CD4-positive, alpha-beta T cell (primary cell): ENCODE results near the gene BAX. TPM values are rescaled to one million over a fixed set of nuclear protein-coding genes. Genes with fewer than 3 reads are reported as not detected.

Source experiments
- ATAC-seq: fragments of 200-7000 bp; cut with Tn5 transposase; one replicate; pipeline ENCODE4 v1.10.0; 2022; ENCODE audit warnings: mild to moderate bottlenecking; ENCODE audit not compliant: poor library complexity
- CTCF ChIA-PET: fragments of 350-600 bp; sonication (Branson Sonifier 250); formaldehyde crosslinking; loops from one replicate; lab custom pipeline; 2021; ENCODE audit warnings: antibody characterized with exemption, inconsistent platforms; lab: Charles Lee
- POLR2A ChIA-PET: fragments of 350-600 bp; sonication (Branson Sonifier 250); formaldehyde crosslinking; loops from one replicate; lab custom pipeline; 2021; ENCODE audit warnings: antibody characterized with exemption, inconsistent platforms; lab: Charles Lee
- DNase-seq, 14 experiments: peaks; one replicate each; pipeline ENCODE4 v3.0.0-alpha.2; 2013 to 2020; ENCODE audit warnings: mixed read lengths in 2 of 14
- H3K27ac ChIP-seq, 2 donors: one replicate each; pipeline versions ENCODE4 v1.5.1 to v1.7.0; 2013; ENCODE audit warnings: low read length in 2 of 2, low read depth in 1 of 2, mild to moderate bottlenecking in 1 of 2
- H3K27me3 ChIP-seq, 2 experiments: 1 replicate in 1 of 2; 2 replicates in 1 of 2; pipeline versions ENCODE4 v1.6.1 to v1.7.0; 2013; ENCODE audit warnings: low read length in 2 of 2, control low read depth in 1 of 2, mild to moderate bottlenecking in 1 of 2, moderate library complexity in 1 of 2; ENCODE audit not compliant: insufficient read depth in 2 of 2, control insufficient read depth in 1 of 2
- H3K36me3 ChIP-seq: one replicate; pipeline ENCODE4 v1.6.1; 2013; ENCODE audit warnings: low read length, control low read depth; ENCODE audit not compliant: insufficient read depth
- H3K4me1 ChIP-seq: one replicate; pipeline ENCODE4 v1.6.1; 2013; ENCODE audit warnings: low read length, control low read depth; ENCODE audit not compliant: insufficient read depth
- H3K4me3 ChIP-seq: one replicate; pipeline ENCODE4 v1.5.1; 2013; ENCODE audit warnings: mild to moderate bottlenecking, low read length, moderate library complexity
- H3K9me3 ChIP-seq, 2 experiments: 1 replicate in 1 of 2; 2 replicates in 1 of 2; pipeline versions ENCODE4 v1.6.1 to v1.7.0; 2013; ENCODE audit warnings: low read length in 2 of 2, mild to moderate bottlenecking in 2 of 2, control low read depth in 1 of 2, moderate library complexity in 1 of 2; ENCODE audit not compliant: control insufficient read depth in 1 of 2, insufficient read depth in 1 of 2
- H3K27ac Mint-ChIP-seq: one replicate; pipeline ENCODE4 v1.8.0; 2020; ENCODE audit warnings: mixed read lengths
- H3K27me3 Mint-ChIP-seq: one replicate; pipeline ENCODE4 v1.8.0; 2021; ENCODE audit warnings: mixed read lengths
- H3K36me3 Mint-ChIP-seq: one replicate; pipeline ENCODE4 v1.8.0; 2021; ENCODE audit warnings: low read depth, mixed read lengths
- H3K4me1 Mint-ChIP-seq: one replicate; pipeline ENCODE4 v1.8.0; 2021; ENCODE audit warnings: low read depth, mixed read lengths
- H3K4me3 Mint-ChIP-seq: one replicate; pipeline ENCODE4 v1.8.0; 2020; ENCODE audit warnings: mild to moderate bottlenecking, mixed read lengths
- H3K9me3 Mint-ChIP-seq: one replicate; pipeline ENCODE4 v1.8.0; 2020; ENCODE audit warnings: mixed read lengths
- intact Hi-C, 2 experiments: fragments of 100-400 bp; cut with DNase I in 1 of 2; cut with micrococcal nuclease in 1 of 2; formaldehyde crosslinking; loops; one replicate each; pipeline versions ENCODE4 v1.15.1 to v1.9.0; 2023 to 2025; cut with DNase I, micrococcal nuclease
- total RNA-seq, 174 experiments: library from RNA in 2 of 174; stranded (reverse) in 2 of 174; gene quantifications; one replicate each; pipeline ENCODE4 v1.2.3 and lab custom pipeline; 2021 to 2026
- TF ChIP-seq, protein P1 (sequence below): fragments of 200-600 bp; IDR thresholded peaks from one replicate; pipeline ENCODE4 v1.8.0; 2022; ENCODE audit warnings: antibody characterized with exemption, mild to moderate bottlenecking

Gene BAX
- total RNA-seq, 2 experiments from 2014 or later: 52.9 to 60.4 TPM

DNA sequence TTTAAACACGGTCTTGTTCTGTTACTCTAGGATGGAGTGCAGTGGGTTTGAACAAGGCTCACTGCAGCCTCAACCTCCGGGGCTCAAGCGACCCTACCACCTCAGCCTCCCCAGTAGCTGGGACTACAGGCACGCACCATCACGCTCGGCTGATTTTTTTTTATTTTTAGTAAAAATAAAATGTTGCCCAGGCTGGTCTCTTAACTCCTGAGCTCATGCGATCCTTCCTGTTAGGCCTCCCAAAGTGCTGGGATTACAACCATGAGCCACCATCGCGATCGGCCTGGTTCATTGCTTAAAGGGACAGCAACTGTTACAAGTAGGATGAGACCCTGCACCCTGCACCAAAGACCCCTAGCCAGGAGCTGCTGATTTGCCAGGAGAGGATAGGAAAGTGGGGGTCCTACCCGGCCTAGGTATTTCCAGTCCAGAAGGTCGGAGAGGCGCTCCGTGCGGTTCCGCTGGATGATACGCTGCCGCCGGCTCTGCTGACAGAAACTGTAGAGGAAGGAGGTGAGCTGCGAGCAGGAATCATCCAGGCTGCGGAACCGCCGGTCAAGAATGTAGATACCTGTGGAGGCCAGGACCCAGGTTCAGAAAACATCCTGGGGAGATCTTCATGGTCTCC is 15.6 kb downstream of the BAX start:
- intact Hi-C loops: loop anchor here (2.0 to 5.0 kb wide), 4 partner anchors 38 to 175 kb away; partner anchors contain the start of genes DHDH (in 1 of the 2) and PPP1R15A (in 1 of the 2)

DNA sequence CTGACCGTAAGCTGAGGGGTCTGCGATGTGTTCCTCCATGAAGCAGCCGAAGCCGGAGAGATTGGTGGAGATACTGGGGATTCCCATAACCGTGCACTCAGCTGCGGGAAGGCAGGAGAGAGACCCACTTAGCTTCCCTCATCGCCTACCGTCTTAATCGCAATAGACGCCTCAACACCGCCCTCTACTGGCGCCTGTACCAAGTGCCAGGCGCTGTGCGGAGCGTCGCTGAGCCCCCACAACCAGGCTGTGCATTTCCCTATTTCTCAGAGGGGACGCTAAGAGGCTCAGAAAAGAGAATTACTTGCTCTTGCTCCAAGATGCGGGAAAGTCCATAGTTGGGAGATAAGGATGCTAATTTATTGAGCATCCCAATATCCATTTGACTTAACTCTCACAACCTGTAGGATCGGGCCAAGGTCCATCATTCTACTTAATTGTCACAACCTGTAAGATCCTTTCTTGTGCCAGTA is 16.3 kb downstream of the BAX start:
- intact Hi-C loops: loop anchor here (1.0 to 5.0 kb wide), 5 partner anchors 39 to 183 kb away; partner anchors contain the start of genes DHDH (in 1 of the 2) and PPP1R15A (in 1 of the 2)
- ChIA-PET CTCF (interaction anchor here (0.5 to 2.6 kb wide), 28 partner anchors 8 to 337 kb away, joined by 3 to 31 read pairs (median 4); partner anchors contain the start of genes DHDH, GYS1, HSD17B14 and NUCB1), POLR2A (interaction anchor here (0.7 to 1.4 kb wide), 7 partner anchors 9 to 176 kb away, joined by 3 to 9 read pairs (median 5); partner anchors contain the start of genes GYS1 and RUVBL2)
- ATAC-seq: peak; percentile 95
- no peaks in the 10 kb centered on the region for H3K27me3 ChIP-seq
- TF ChIP-seq, protein P1, sequence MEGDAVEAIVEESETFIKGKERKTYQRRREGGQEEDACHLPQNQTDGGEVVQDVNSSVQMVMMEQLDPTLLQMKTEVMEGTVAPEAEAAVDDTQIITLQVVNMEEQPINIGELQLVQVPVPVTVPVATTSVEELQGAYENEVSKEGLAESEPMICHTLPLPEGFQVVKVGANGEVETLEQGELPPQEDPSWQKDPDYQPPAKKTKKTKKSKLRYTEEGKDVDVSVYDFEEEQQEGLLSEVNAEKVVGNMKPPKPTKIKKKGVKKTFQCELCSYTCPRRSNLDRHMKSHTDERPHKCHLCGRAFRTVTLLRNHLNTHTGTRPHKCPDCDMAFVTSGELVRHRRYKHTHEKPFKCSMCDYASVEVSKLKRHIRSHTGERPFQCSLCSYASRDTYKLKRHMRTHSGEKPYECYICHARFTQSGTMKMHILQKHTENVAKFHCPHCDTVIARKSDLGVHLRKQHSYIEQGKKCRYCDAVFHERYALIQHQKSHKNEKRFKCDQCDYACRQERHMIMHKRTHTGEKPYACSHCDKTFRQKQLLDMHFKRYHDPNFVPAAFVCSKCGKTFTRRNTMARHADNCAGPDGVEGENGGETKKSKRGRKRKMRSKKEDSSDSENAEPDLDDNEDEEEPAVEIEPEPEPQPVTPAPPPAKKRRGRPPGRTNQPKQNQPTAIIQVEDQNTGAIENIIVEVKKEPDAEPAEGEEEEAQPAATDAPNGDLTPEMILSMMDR: peak; percentile 95
- peaks cover 12% of the 10 kb centered on the region for H3K4me1 Mint-ChIP-seq
- peaks cover 18% of the 10 kb centered on the region for H3K4me1 ChIP-seq
- H3K9me3 ChIP-seq: peaks cover 0 to 3% of the 10 kb centered on the region in 2 experiments
- no peak overlapping the region for H3K4me3 ChIP-seq
- DNase-seq: peak; percentile 68 to 92 (median 79)
- H3K27me3 Mint-ChIP-seq: no peaks in the 10 kb centered on the region
- no peaks in the 10 kb centered on the region for H3K9me3 Mint-ChIP-seq
- H3K36me3 ChIP-seq: peaks cover 60% of the 10 kb centered on the region
- H3K36me3 Mint-ChIP-seq: peaks cover 58% of the 10 kb centered on the region
- H3K27ac Mint-ChIP-seq: peak overlapping the region; percentile 16
- H3K27ac ChIP-seq: no peak overlapping the region
- H3K4me3 Mint-ChIP-seq: peak overlapping the region; percentile 21

More for the DNA sequence above, 15.6 kb downstream of the BAX start:
- no peak overlapping the region for H3K4me3 Mint-ChIP-seq
- TF ChIP-seq, protein P1: no peak
- POLR2A ChIA-PET: interaction anchor here (0.7 to 1.4 kb wide), 7 partner anchors 8 to 175 kb away, joined by 3 to 9 read pairs (median 5); partner anchors contain the start of genes GYS1 and RUVBL2
- no peaks in the 10 kb centered on the region for H3K27me3 Mint-ChIP-seq
- peaks cover 0 to under 1% of the 10 kb centered on the region in 2 experiments for H3K27me3 ChIP-seq
- H3K4me1 ChIP-seq: peaks cover 21% of the 10 kb centered on the region
- no peak for DNase-seq
- CTCF ChIA-PET: interaction anchor here (0.5 to 2.6 kb wide), 28 partner anchors 8 to 336 kb away, joined by 3 to 31 read pairs (median 4); partner anchors contain the start of genes DHDH, GYS1, HSD17B14 and NUCB1
- no peaks in the 10 kb centered on the region for H3K9me3 Mint-ChIP-seq
- no peak overlapping the region for H3K27ac Mint-ChIP-seq
- peaks cover 19% of the 10 kb centered on the region for H3K4me1 Mint-ChIP-seq
- no peak for ATAC-seq
- no peak overlapping the region for H3K27ac ChIP-seq
- H3K36me3 ChIP-seq: peaks cover 60% of the 10 kb centered on the region
- H3K9me3 ChIP-seq: peaks cover 0 to 3% of the 10 kb centered on the region in 2 experiments
- H3K36me3 Mint-ChIP-seq: peaks cover 63% of the 10 kb centered on the region
- no peak overlapping the region for H3K4me3 ChIP-seq

DNA sequence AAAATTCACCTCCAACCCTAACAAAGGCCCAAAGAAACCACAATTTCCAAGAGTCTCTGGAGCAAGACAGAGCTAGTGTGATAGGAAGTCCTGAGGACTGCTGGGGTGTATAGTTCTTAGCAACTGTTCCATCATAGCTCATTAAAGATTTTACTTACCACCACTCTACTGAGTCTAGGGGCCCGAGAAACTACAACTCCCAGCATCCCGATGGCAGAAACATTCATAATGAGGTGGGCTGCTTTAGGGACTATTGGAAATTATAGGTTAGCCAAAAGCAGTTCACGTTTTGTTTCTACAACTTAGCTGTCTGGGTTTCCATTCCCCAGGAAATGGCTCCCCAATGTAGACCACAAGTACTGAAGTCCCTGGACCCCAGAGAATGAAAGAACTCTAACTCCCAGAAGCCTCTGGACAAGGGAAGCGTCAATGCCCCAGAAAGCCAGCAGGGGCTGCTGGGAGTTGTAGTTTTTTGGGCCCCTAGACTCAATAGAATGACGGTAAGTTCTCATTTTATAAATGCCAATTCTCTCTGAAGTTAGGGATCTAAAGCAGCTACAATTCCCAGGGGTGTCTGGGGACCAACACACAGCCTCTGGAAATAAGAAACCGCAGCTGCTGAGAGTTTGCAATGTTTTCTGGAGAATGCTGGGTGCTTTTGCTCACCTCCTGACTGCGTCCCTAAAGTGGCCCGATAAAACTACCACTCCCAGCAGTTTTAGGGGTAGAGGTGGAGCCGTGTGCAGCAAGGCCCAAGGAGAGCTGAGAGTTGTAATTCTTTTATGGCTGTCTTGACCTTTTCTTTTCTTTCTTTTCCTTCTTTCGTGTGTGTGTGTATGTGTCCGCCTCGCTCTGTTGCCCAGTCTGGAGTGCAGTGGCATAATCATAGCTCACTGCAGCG is 21.5 kb downstream of the BAX start:
- Mint-ChIP-seq H3K27me3 (no peaks in the 10 kb centered on the region), H3K9me3 (no peaks in the 10 kb centered on the region), H3K4me1 (peaks cover under 1% of the 10 kb centered on the region), H3K36me3 (peaks cover 51% of the 10 kb centered on the region), H3K27ac (no peak overlapping the region), H3K4me3 (no peak overlapping the region)
- H3K4me1 ChIP-seq: no peaks in the 10 kb centered on the region
- DNase-seq (peak in 7 of 14 experiments; percentile 23 to 67 (median 41)), ATAC-seq (peak; percentile 88)
- TF ChIP-seq, protein P1: no peak
- H3K27me3 ChIP-seq: no peaks in the 10 kb centered on the region
- ChIA-PET CTCF (interaction anchor here (1.1 to 1.8 kb wide), 2 partner anchors 17 to 134 kb away, joined by 3 to 7 read pairs; partner anchors contain the start of genes GYS1 and RUVBL2), POLR2A (interaction anchor here (1.0 to 3.1 kb wide), 4 partner anchors 9 to 17 kb away, joined by 4 to 12 read pairs (median 4); partner anchors contain the start of genes FTL, GYS1 and RUVBL2)
- H3K4me3 ChIP-seq: no peak overlapping the region
- H3K27ac ChIP-seq: no peak overlapping the region
- no peaks in the 10 kb centered on the region for H3K9me3 ChIP-seq
- intact Hi-C loops: no loop called here
- H3K36me3 ChIP-seq: peaks cover 32% of the 10 kb centered on the region
